Measurements from ENCODE around the gene TEX2. TPM values are rescaled to one million over a fixed set of nuclear protein-coding genes. Genes with fewer than 3 reads are reported as not detected.

Gene TEX2
- total and polyA plus RNA-seq, 2 experiments from 2014 or later, result 7.5 to 17.7 TPM

- TF ChIP-seq, protein P1, sequence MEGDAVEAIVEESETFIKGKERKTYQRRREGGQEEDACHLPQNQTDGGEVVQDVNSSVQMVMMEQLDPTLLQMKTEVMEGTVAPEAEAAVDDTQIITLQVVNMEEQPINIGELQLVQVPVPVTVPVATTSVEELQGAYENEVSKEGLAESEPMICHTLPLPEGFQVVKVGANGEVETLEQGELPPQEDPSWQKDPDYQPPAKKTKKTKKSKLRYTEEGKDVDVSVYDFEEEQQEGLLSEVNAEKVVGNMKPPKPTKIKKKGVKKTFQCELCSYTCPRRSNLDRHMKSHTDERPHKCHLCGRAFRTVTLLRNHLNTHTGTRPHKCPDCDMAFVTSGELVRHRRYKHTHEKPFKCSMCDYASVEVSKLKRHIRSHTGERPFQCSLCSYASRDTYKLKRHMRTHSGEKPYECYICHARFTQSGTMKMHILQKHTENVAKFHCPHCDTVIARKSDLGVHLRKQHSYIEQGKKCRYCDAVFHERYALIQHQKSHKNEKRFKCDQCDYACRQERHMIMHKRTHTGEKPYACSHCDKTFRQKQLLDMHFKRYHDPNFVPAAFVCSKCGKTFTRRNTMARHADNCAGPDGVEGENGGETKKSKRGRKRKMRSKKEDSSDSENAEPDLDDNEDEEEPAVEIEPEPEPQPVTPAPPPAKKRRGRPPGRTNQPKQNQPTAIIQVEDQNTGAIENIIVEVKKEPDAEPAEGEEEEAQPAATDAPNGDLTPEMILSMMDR (conservative IDR thresholded peaks at IDR 0.05; ENCODE audit: low read depth in 2 of 2), result no peak
Observed at GRCh38 chr17:64203630-64204029, 59.4 kb downstream of the TEX2 start (continued).

- no peak for DNase-seq (ENCODE audit: low spot score)
- H4K20me1 ChIP-seq (replicated peaks; ENCODE audit: insufficient read depth), result no peaks in the 10 kb centered on the region
- Mint-ChIP-seq H3K27ac (no peak overlapping the region), H3K9me3 (no peaks in the 10 kb centered on the region), H3K36me3 (ENCODE audit: low read depth) (no peaks in the 10 kb centered on the region), H3K4me1 (peaks cover 31% of the 10 kb centered on the region), H3K4me3 (no peak overlapping the region), H3K27me3 (ENCODE audit: insufficient read depth, low read depth, poor library complexity) (peaks cover 2% of the 10 kb centered on the region)
- no peak overlapping the region for H3K27ac ChIP-seq (ENCODE audit: low read depth)
- H3K27me3 ChIP-seq (ENCODE audit: insufficient read depth), result no peaks in the 10 kb centered on the region
- H3K4me1 ChIP-seq (ENCODE audit: insufficient read depth), result peaks cover 27% of the 10 kb centered on the region
- no peaks in the 10 kb centered on the region for H3K36me3 ChIP-seq (ENCODE audit: insufficient read depth)
- peak; percentile 23 for ATAC-seq
- H3K4me3 ChIP-seq, result no peak overlapping the region
- no peak overlapping the region for H3K4me2 ChIP-seq
- no peaks in the 10 kb centered on the region for H3K9me2 ChIP-seq (ENCODE audit: insufficient read depth)
- no peak overlapping the region for H2AFZ ChIP-seq
- peaks cover 17% of the 10 kb centered on the region for H3K79me2 ChIP-seq (replicated peaks; ENCODE audit: insufficient read depth)
- H3F3A ChIP-seq (replicated peaks; ENCODE audit: low read depth), result no peaks in the 10 kb centered on the region
- TF ChIP-seq POLR2AphosphoS5 (IDR thresholded peaks at IDR 0.05; ENCODE audit: low read depth) (no peak), CREB1 (CRISPR knock-in tag; IDR thresholded peaks at IDR 0.05; ENCODE audit: low read depth) (no peak), EZH2 (IDR thresholded peaks at IDR 0.05; ENCODE audit: low read depth, unreplicated experiment) (no peak), ETS1 (IDR thresholded peaks at IDR 0.05) (no peak), STAT1 (IDR thresholded peaks at IDR 0.05; ENCODE audit: unreplicated experiment) (no peak), ZNF114 (CRISPR knock-in tag; IDR thresholded peaks at IDR 0.05) (no peak), NANOG (IDR thresholded peaks at IDR 0.05; ENCODE audit: borderline replicate concordance) (no peak), REST (IDR thresholded peaks at IDR 0.05; ENCODE audit: unreplicated experiment) (no peak), ZNF331 (CRISPR knock-in tag; IDR thresholded peaks at IDR 0.05; ENCODE audit: low read depth) (no peak)
- TF ChIP-seq, protein P1 (conservative IDR thresholded peaks at IDR 0.05; ENCODE audit: low read depth in 2 of 2), result no peak
Observed at GRCh38 chr17:64202683-64203344, 60.2 kb downstream of the TEX2 start.
